ENCODE data around the gene PPM1M.

The PPM1M gene

GRCh38 chr3:52290596-52291507 lies 45.3 kb downstream of the PPM1M start:
- Histone ChIP-seq H3K4me3 (ENCODE audit: insufficient read length, low read depth) (no peak overlapping the region), H3K36me3 (ENCODE audit: insufficient read depth, insufficient read length, low read length) (peaks cover 35% of the 10 kb centered on the region), H3K4me1 (ENCODE audit: insufficient read depth, insufficient read length) (no peaks in the 10 kb centered on the region), H3K9ac (ENCODE audit: insufficient read length, low read depth) (peak overlapping the region; percentile 14), H3K27me3 (ENCODE audit: insufficient read depth, insufficient read length) (no peaks in the 10 kb centered on the region), H3K9me3 (ENCODE audit: insufficient read depth, low read length) (no peaks in the 10 kb centered on the region)
- no peak for DNase-seq (ENCODE audit: low read depth, low spot score)
- no peak for TF ChIP-seq YY1 (IDR thresholded peaks at IDR 0.05; ENCODE audit: insufficient read depth, insufficient read length)
- TF ChIP-seq ZNF274 (IDR thresholded peaks at IDR 0.05; ENCODE audit: low read depth, low read length): no peak
- TF ChIP-seq SUZ12 (IDR thresholded peaks at IDR 0.05; ENCODE audit: extremely low read depth, insufficient read depth, insufficient read length): no peak

- Histone ChIP-seq H3K4me1 (ENCODE audit: insufficient read depth, insufficient read length) (no peaks in the 10 kb centered on the region), H3K36me3 (ENCODE audit: insufficient read depth, insufficient read length, low read length) (peaks cover 35% of the 10 kb centered on the region), H3K9me3 (ENCODE audit: insufficient read depth, low read length) (no peaks in the 10 kb centered on the region), H3K27me3 (ENCODE audit: insufficient read depth, insufficient read length) (no peaks in the 10 kb centered on the region), H3K9ac (ENCODE audit: insufficient read length, low read depth) (no peak overlapping the region), H3K4me3 (ENCODE audit: insufficient read length, low read depth) (no peak overlapping the region)
- no peak for DNase-seq (ENCODE audit: low read depth, low spot score)
- no peak for TF ChIP-seq YY1 (IDR thresholded peaks at IDR 0.05; ENCODE audit: insufficient read depth, insufficient read length)
- no peak for TF ChIP-seq SUZ12 (IDR thresholded peaks at IDR 0.05; ENCODE audit: extremely low read depth, insufficient read depth, insufficient read length)
- TF ChIP-seq ZNF274 (IDR thresholded peaks at IDR 0.05; ENCODE audit: low read depth, low read length): no peak
Measured at GRCh38 chr3:52291508-52292181, 46.1 kb downstream of the PPM1M start.

- TF ChIP-seq ZNF274 (IDR thresholded peaks at IDR 0.05; ENCODE audit: low read depth, low read length): no peak
- no peak for TF ChIP-seq SUZ12 (IDR thresholded peaks at IDR 0.05; ENCODE audit: extremely low read depth, insufficient read depth, insufficient read length)
- TF ChIP-seq YY1 (IDR thresholded peaks at IDR 0.05; ENCODE audit: insufficient read depth, insufficient read length): no peak
- H3K4me3 ChIP-seq (ENCODE audit: insufficient read length, low read depth): no peak overlapping the region
- DNase-seq (ENCODE audit: low read depth, low spot score): no peak
- no peaks in the 10 kb centered on the region for H3K9me3 ChIP-seq (ENCODE audit: insufficient read depth, low read length)
- H3K36me3 ChIP-seq (ENCODE audit: insufficient read depth, insufficient read length, low read length): peaks cover 35% of the 10 kb centered on the region
- no peak overlapping the region for H3K9ac ChIP-seq (ENCODE audit: insufficient read length, low read depth)
- H3K27me3 ChIP-seq (ENCODE audit: insufficient read depth, insufficient read length): no peaks in the 10 kb centered on the region
- H3K4me1 ChIP-seq (ENCODE audit: insufficient read depth, insufficient read length): no peaks in the 10 kb centered on the region
Measured at GRCh38 chr3:52292247-52293065, 46.9 kb downstream of the PPM1M start.

- DNase-seq (ENCODE audit: low read depth, low spot score): no peak
- H3K9me3 ChIP-seq (ENCODE audit: insufficient read depth, low read length): no peaks in the 10 kb centered on the region
- H3K9ac ChIP-seq (ENCODE audit: insufficient read length, low read depth): no peak overlapping the region
- peaks cover 35% of the 10 kb centered on the region for H3K36me3 ChIP-seq (ENCODE audit: insufficient read depth, insufficient read length, low read length)
- H3K4me1 ChIP-seq (ENCODE audit: insufficient read depth, insufficient read length): peaks cover 11% of the 10 kb centered on the region
- H3K4me3 ChIP-seq (ENCODE audit: insufficient read length, low read depth): no peak overlapping the region
- no peaks in the 10 kb centered on the region for H3K27me3 ChIP-seq (ENCODE audit: insufficient read depth, insufficient read length)
- TF ChIP-seq YY1 (IDR thresholded peaks at IDR 0.05; ENCODE audit: insufficient read depth, insufficient read length): no peak
- no peak for TF ChIP-seq SUZ12 (IDR thresholded peaks at IDR 0.05; ENCODE audit: extremely low read depth, insufficient read depth, insufficient read length)
- no peak for TF ChIP-seq ZNF274 (IDR thresholded peaks at IDR 0.05; ENCODE audit: low read depth, low read length)
Measured at GRCh38 chr3:52293491-52294319, 48.1 kb downstream of the PPM1M start.

GRCh38 chr3:52294320-52295150 lies 49.0 kb downstream of the PPM1M start:
- no peaks in the 10 kb centered on the region for H3K27me3 ChIP-seq (ENCODE audit: insufficient read depth, insufficient read length)
- DNase-seq (ENCODE audit: low read depth, low spot score): no peak
- H3K36me3 ChIP-seq (ENCODE audit: insufficient read depth, insufficient read length, low read length): peaks cover 35% of the 10 kb centered on the region
- H3K4me3 ChIP-seq (ENCODE audit: insufficient read length, low read depth): no peak overlapping the region
- TF ChIP-seq YY1 (IDR thresholded peaks at IDR 0.05; ENCODE audit: insufficient read depth, insufficient read length) (no peak), ZNF274 (IDR thresholded peaks at IDR 0.05; ENCODE audit: low read depth, low read length) (no peak), SUZ12 (IDR thresholded peaks at IDR 0.05; ENCODE audit: extremely low read depth, insufficient read depth, insufficient read length) (no peak)
- no peaks in the 10 kb centered on the region for H3K9me3 ChIP-seq (ENCODE audit: insufficient read depth, low read length)
- H3K9ac ChIP-seq (ENCODE audit: insufficient read length, low read depth): no peak overlapping the region
- peaks cover 16% of the 10 kb centered on the region for H3K4me1 ChIP-seq (ENCODE audit: insufficient read depth, insufficient read length)

All from NT2/D1 (cell line).